Type B pancreatic cell (in vitro differentiated cells): ENCODE results near the gene IL36RN. TPM values are rescaled to one million over a fixed set of nuclear protein-coding genes. Genes with fewer than 3 reads are reported as not detected.

Experiments used
- DNase-seq: peaks from one replicate; pipeline ENCODE4 v3.0.0; 2021; ENCODE audit warnings: mixed read lengths; ENCODE audit not compliant: unreplicated experiment; ENCODE audit errors: extremely low spot score
- H3K27ac Mint-ChIP-seq: 2 replicates; pipeline ENCODE4 v1.8.0; 2021; ENCODE audit warnings: mild to moderate bottlenecking, mixed read lengths
- H3K27me3 Mint-ChIP-seq: 2 replicates; pipeline ENCODE4 v1.8.0; 2021; ENCODE audit warnings: mixed read lengths
- H3K36me3 Mint-ChIP-seq: 2 replicates; pipeline ENCODE4 v1.8.0; 2021; ENCODE audit warnings: mixed read lengths
- H3K4me1 Mint-ChIP-seq: one replicate; pipeline ENCODE4 v1.8.0; 2021; ENCODE audit warnings: mixed read lengths; ENCODE audit not compliant: unreplicated experiment
- H3K4me3 Mint-ChIP-seq: 2 replicates; pipeline ENCODE4 v1.8.0; 2021; ENCODE audit warnings: mild to moderate bottlenecking, mixed read lengths
- H3K9me3 Mint-ChIP-seq: 2 replicates; pipeline ENCODE4 v1.8.0; 2021; ENCODE audit warnings: mixed read lengths
- CTCF ChIP-seq: fragments of 200-600 bp; sonication (generic); conservative IDR thresholded peaks from 2 replicates; pipeline ENCODE4 v1.5.0; 2021; ENCODE audit warnings: antibody characterized with exemption, mild to moderate bottlenecking
- total RNA-seq: library from RNA; stranded (reverse); gene quantifications from 2 replicates; pipeline ENCODE4 v1.2.1, GENCODE V29; 2021; ENCODE audit warnings: low replicate concordance

Gene IL36RN
- total RNA-seq, 1 donor from 2014 or later = 12.0 TPM

GRCh38 chr2:113018509-113018908 lies 40.5 kb upstream of the IL36RN start:
- DNase-seq = no peak
- Mint-ChIP-seq H3K4me3 (no peak overlapping the region), H3K27me3 (peaks cover 49% of the 10 kb centered on the region), H3K36me3 (no peaks in the 10 kb centered on the region), H3K9me3 (no peaks in the 10 kb centered on the region), H3K27ac (no peak overlapping the region), H3K4me1 (no peaks in the 10 kb centered on the region)
- TF ChIP-seq CTCF = no peak

GRCh38 chr2:113021312-113021711 lies 37.7 kb upstream of the IL36RN start:
- no peaks in the 10 kb centered on the region for H3K4me1 Mint-ChIP-seq
- no peak for DNase-seq
- H3K27me3 Mint-ChIP-seq = peaks cover 69% of the 10 kb centered on the region
- no peaks in the 10 kb centered on the region for H3K9me3 Mint-ChIP-seq
- no peaks in the 10 kb centered on the region for H3K36me3 Mint-ChIP-seq
- TF ChIP-seq CTCF = no peak
- no peak overlapping the region for H3K4me3 Mint-ChIP-seq
- no peak overlapping the region for H3K27ac Mint-ChIP-seq

DNA sequence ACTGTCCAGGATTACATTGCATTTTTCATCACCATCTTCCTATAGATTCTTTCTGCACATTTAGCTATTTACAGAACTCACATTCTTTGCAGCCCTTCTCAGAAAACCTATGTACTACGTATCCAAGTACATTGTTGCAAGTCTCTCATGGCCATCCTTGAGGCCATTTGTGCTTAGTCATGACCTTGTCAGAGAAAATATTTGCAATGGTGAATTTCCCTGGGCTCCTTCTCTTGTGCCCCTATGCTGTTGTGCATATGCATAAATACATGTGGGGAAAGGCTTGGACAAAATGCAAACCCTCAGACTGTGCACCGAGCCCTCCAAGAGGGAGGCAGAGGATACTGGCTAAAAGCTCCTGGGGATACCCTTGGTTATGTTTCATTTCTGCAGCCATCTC lies 34.2 kb upstream of the IL36RN start:
- Mint-ChIP-seq H3K4me3 (no peak overlapping the region), H3K4me1 (no peaks in the 10 kb centered on the region), H3K36me3 (no peaks in the 10 kb centered on the region), H3K9me3 (no peaks in the 10 kb centered on the region), H3K27ac (no peak overlapping the region), H3K27me3 (peaks cover 68% of the 10 kb centered on the region)
- no peak for DNase-seq
- no peak for TF ChIP-seq CTCF

DNA sequence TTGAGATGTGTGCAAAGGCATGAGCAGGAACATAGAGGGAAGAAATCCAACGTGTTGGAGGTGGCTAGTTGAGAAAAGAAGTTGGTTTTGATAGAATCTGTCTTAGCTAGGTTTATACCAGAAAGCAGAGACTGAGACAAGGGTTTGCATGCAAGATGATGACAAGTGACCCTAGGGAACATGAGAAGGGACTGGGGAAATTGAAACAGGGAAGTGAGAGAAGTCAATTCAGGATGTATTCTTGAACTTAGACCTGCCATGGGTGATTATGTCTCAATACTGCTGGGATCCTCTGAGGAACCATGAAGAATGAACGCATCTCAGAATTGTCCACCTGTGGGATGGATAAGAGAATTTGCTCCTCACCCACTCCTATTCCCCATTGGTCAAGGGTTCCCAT lies 33.3 kb upstream of the IL36RN start:
- H3K9me3 Mint-ChIP-seq = no peaks in the 10 kb centered on the region
- H3K36me3 Mint-ChIP-seq = no peaks in the 10 kb centered on the region
- no peak overlapping the region for H3K4me3 Mint-ChIP-seq
- H3K4me1 Mint-ChIP-seq = no peaks in the 10 kb centered on the region
- TF ChIP-seq CTCF = no peak
- DNase-seq = no peak
- H3K27ac Mint-ChIP-seq = no peak overlapping the region
- H3K27me3 Mint-ChIP-seq = peaks cover 72% of the 10 kb centered on the region

- H3K4me3 Mint-ChIP-seq = no peak overlapping the region
- TF ChIP-seq CTCF = no peak
- H3K4me1 Mint-ChIP-seq = no peaks in the 10 kb centered on the region
- peaks cover 83% of the 10 kb centered on the region for H3K27me3 Mint-ChIP-seq
- no peak for DNase-seq
- no peaks in the 10 kb centered on the region for H3K9me3 Mint-ChIP-seq
- no peak overlapping the region for H3K27ac Mint-ChIP-seq
- no peaks in the 10 kb centered on the region for H3K36me3 Mint-ChIP-seq
These were observed 31.3 kb upstream of the IL36RN start for GRCh38 chr2:113027691-113028090.

DNA sequence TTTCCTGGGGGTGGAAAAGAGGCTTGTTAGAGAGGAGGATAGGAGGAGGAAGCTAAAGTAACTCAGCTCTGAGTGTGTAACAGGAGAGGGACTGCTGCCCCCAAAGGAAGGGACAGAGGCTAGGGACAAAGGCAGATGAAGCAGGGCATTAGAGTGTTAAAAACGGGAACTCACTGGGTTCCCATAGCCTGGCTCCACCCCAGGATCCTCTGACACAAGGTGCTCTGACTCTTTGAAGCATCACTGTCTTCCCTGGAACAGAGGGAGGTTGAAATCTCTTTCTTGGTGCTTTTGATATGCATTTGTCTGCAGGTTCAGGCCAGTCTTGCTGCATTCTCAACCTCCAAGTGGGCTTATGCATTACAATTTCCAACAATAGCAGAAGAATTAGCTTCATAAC lies 30.9 kb upstream of the IL36RN start:
- TF ChIP-seq CTCF = no peak
- Mint-ChIP-seq H3K9me3 (no peaks in the 10 kb centered on the region), H3K27me3 (peaks cover 81% of the 10 kb centered on the region), H3K27ac (no peak overlapping the region), H3K4me3 (no peak overlapping the region), H3K36me3 (no peaks in the 10 kb centered on the region), H3K4me1 (no peaks in the 10 kb centered on the region)
- no peak for DNase-seq
